Amygdala (tissue), 56 donors: ENCODE results near the gene PRDM16.

Source experiments
- DNase-seq, 56 donors: peaks; one replicate each; lab custom pipeline; 2025; lab: John Stamatoyannopoulos, UW

The PRDM16 gene

GRCh38 chr1:3367376-3367775 is 298.4 kb downstream of the PRDM16 start:
- no peak for DNase-seq

DNA sequence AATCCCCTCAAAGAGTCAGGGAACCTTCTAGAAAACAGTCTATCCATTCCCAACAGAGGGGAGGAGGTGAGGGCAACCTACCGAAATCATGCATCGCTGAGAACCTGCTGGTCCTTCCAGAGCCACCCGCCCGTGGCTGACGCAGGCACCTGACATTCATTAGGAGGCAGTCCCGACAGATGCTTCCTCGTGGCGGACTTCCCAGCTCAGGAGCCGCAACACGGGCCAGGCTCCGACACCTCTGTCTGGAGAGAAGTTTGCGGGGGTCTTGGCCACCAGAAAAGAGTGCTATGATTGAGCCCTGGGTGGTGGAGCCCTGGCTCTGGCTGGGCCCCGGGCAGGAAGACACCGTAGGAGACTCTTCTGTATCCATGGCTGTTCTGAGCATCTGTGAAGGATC is 299.1 kb downstream of the PRDM16 start:
- no peak for DNase-seq

- DNase-seq, result no peak
Measured at GRCh38 chr1:3368711-3369445, 299.9 kb downstream of the PRDM16 start.

GRCh38 chr1:3369446-3370076 is 300.6 kb downstream of the PRDM16 start:
- peak in 14 of 56 donors; percentile 13 to 75 (median 42) for DNase-seq

- DNase-seq, result no peak
Measured at GRCh38 chr1:3370856-3371703, 302.1 kb downstream of the PRDM16 start.

DNA sequence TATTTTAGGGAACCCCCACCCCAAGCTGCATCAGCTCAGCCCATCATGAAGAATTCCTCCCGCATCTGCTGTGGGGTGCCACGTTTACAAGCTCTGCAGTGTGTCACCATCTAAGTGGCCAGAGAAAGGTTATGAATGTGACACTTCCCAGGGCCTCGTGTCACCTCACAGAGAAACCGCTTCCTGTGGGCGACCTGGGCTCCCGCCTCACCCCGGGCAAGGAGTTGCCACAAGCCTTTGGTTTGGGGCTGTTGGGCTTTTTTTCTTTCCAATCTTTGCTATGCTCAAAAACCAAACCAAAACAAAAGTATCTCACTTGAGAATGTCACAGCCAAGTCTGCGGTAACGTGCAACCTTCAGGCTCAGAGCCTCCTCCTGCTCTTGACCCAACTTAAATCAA is 303.3 kb downstream of the PRDM16 start:
- DNase-seq, result no peak

GRCh38 chr1:3373175-3373574 is 304.2 kb downstream of the PRDM16 start:
- DNase-seq, result no peak

DNA sequence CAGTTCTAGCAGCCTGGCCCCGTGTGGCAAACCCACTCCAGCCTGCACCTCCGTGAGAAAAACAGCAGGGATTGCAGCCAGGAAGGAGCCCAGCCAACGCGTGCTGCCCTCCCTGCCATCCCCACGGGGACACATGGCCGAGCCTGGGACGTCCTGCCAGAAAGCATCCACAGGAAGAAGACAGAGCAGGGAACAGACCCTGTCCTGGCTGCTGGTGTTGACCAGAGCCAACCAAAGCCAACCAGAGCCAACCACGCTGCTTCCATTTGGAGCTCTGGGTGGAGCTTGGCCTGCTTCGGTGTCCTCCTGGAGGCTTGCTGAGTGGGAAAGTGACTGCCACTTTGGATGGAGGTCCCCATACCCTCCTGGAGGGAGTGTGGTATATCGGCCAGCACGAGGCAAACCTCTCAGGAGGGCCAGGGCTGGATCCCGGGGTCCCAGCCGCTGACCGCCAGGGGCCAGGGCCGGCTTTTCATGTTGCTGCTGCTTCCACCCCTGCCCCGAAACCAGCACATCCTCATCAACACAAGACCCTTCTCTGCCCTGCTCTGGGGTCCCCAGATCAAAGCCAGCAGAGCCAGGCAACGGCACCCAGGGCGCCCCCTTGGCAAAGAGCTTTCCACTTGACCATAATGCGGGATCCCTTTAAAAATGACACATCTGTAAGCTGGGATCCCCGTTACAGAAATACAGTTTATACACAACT is 304.9 kb downstream of the PRDM16 start:
- peak in 1 of 56 donors; percentile 6 for DNase-seq

DNA sequence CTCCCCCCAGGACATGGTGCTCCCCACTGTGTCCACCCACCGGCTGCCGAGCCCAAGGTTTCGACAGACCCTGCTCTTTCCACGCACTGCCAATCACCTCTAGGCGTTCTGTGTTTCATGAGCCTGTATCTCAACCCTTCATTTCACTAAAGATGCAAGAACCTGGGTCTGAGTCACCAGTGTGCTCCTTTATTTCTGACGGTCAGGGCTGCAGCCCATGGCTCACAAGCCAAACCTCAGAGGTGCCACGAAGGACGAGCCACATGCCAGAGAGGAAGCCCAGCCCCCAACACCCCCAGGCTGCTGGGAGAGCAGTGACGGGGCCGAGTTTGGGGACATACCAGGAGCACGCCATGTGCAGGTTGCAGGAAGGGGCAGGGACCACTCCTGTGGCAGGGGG is 306.2 kb downstream of the PRDM16 start:
- no peak for DNase-seq

GRCh38 chr1:3377166-3377565 is 308.2 kb downstream of the PRDM16 start:
- DNase-seq, result no peak

DNA sequence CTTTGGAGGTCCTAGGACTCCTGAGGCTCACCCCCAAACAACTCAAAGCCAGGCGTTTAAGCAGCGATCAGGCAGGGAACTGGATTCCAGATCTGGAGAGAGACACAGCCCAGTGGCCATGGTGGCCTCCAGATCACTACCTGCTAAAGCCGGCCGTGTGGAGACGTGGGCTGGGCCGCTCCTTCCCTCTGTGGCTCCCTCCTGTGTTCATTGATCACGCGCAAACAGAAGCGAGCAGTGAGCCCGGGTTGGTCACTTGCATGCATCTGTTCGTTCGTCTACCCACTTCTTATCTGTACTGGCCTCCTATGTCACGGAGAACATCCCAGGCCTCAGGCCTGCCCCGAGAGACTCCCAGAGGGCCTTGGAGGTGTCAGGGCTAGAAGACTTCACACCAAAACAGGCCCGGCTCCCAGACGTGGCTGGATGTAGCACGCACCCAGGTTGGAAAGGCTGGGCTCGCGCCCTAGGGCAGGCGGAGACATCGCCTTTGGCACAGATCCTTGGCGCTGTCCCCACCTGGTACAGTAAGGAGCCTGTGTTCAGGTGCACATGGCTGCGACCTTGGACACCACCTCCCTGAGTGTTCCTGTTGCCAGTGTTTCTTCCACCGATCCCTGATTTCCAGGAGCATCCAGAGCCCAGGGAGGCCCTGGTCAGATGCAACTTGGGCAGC is 308.7 kb downstream of the PRDM16 start:
- no peak for DNase-seq

GRCh38 chr1:3378411-3379208 is 309.6 kb downstream of the PRDM16 start:
- no peak for DNase-seq

DNA sequence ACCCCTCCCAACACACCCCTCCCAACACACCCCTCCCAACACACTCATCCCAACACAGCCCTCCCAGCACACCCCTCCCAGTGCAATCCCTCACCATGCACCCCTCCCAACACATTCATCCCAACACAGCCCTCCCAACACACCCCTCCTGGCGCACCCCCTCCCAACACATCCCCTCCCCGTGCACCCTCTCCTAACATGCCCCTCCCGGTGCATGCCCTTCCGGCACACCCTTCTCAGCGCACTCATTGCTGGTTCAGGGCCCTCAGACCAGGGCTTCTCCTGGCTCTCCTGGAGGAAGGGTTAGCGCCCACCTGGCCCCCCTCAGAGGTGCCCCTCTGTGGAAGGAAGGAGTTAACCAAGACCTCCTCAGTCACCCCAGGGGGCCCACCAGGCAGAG is 310.9 kb downstream of the PRDM16 start:
- DNase-seq, result no peak

GRCh38 chr1:3380469-3380868 is 311.5 kb downstream of the PRDM16 start:
- no peak for DNase-seq

GRCh38 chr1:3381901-3382300 is 312.9 kb downstream of the PRDM16 start:
- no peak for DNase-seq

GRCh38 chr1:3382326-3383057 is 313.5 kb downstream of the PRDM16 start:
- no peak for DNase-seq

GRCh38 chr1:3383679-3384078 is 314.7 kb downstream of the PRDM16 start:
- DNase-seq, result no peak

GRCh38 chr1:3384407-3384806 is 315.4 kb downstream of the PRDM16 start:
- DNase-seq, result no peak
